Pancreas (tissue), 10 donors: ENCODE data around the gene AANAT. TPM values are rescaled to one million over a fixed set of nuclear protein-coding genes. Genes with fewer than 3 reads are reported as not detected.
A peak's percentile ranks its signal among the peaks of the same experiment; 100 is the strongest.

Experiments used
- ATAC-seq, 4 donors: fragments of 200-7000 bp; cut with Tn5 transposase; one replicate each; pipeline versions ENCODE4 v1.8.0 to v1.9.1; 2020; ENCODE audit warnings: mild to moderate bottlenecking in 4 of 4, moderate library complexity in 4 of 4
- DNase-seq, 6 donors: peaks; one replicate each; pipeline ENCODE4 v3.0.0-alpha.2; 2020
- FAIRE-seq: peaks from 2 replicates; lab custom pipeline; 2012; peaks lifted over from hg19 to GRCh38; lab: Jason Lieb, UNC
- H3K27ac ChIP-seq, 4 donors: fragments of 200-600 bp; sonication (generic); 1 replicate in 3 of 4; 2 replicates in 1 of 4; pipeline versions ENCODE4 v1.5.0 to v1.8.0; 2020
- H3K27me3 ChIP-seq, 4 donors: fragments of 200-600 bp; one replicate each; pipeline ENCODE4 v1.8.0; 2021
- H3K36me3 ChIP-seq, 3 donors: fragments of 200-600 bp; sonication (generic) in 1 of 3; one replicate each; pipeline versions ENCODE4 v1.5.0 to v1.8.0; 2020 to 2021
- H3K4me1 ChIP-seq, 3 donors: fragments of 200-600 bp; one replicate each; pipeline ENCODE4 v1.8.0; 2021
- H3K4me3 ChIP-seq, 4 donors: fragments of 200-600 bp; sonication (generic) in 2 of 4; one replicate each; pipeline versions ENCODE4 v1.5.0 to v1.8.0; 2020 to 2021
- H3K9me3 ChIP-seq, 4 donors: fragments of 200-600 bp; one replicate each; pipeline ENCODE4 v1.8.0; 2021
- CTCF ChIP-seq, 4 donors: fragments of 200-600 bp; sonication (generic) in 3 of 4; IDR thresholded peaks; one replicate each; pipeline versions ENCODE4 v1.5.0 to v1.8.0; 2021; ENCODE audit warnings: antibody characterized with exemption in 4 of 4
- WGBS, 2 donors: extraction: QIAGEN DNeasy Blood & Tissue Kit; methylation state at CpG; one replicate each; pipeline ENCODE4 v1.1.7; 2013; 5-methylcytosine and 5-hydroxymethylcytosine counted together
- intact Hi-C, 3 donors: fragments of 100-400 bp; cut with DNase I; formaldehyde crosslinking; loops; one replicate each; pipeline versions ENCODE4 v1.11.1 to v1.14.2; 2022
- polyA plus RNA-seq, 2 donors: library from polyadenylated mRNA; stranded (reverse); fragments of 200-250 nt; gene quantifications; one replicate each; pipeline ENCODE4 v1.2.3, GENCODE V29; 2013
- total RNA-seq, 6 donors: library from RNA; stranded (reverse); fragmentation: NEBNext Ultra II Directional in 4 of 6; extraction: Animal tissue kit (Norgen Biotek cat#: 25700) in 4 of 6; gene quantifications; one replicate each; pipeline versions ENCODE4 v1.2.1 to v1.2.4, GENCODE V29; 2021 to 2023
- donor health status: healthy with polysubstance abuse.
- donor health status: DM: no; HTN: no; CAD: no; lungs with moderate emphysema.
- donor health status: DM: no; HTN: no; CAD: no.
- donor health status: control.
- donor health status: control.
- donor health status: Bipolar disorder and iron deficiency.
- donor health status: DM: yes; HTN: yes; CAD: no.
- donor health status: DM: no; HTN: no; CAD: no.
- donor health status: DM: no; HTN: no; CAD: no.
- donor health status: DM: yes; HTN: yes; CAD: no.

AANAT gene
- total and polyA plus RNA-seq, 8 donors = 0.16 to 0.23 TPM; not detected in 6

- peaks cover 0 to 26% (median 12%) of the 10 kb centered on the region in 3 donors for H3K36me3 ChIP-seq
Measured at GRCh38 chr17:76473541-76473985, 6.2 kb downstream of the AANAT start.

GRCh38 chr17:76474238-76474637 lies 6.8 kb downstream of the AANAT start:
- WGBS, 2 donors = 94 to 95% methylated on average over 14 of the region's 14 CpGs
- TF ChIP-seq CTCF (IDR thresholded peaks at IDR 0.05) = no peak

More at GRCh38 chr17:76473541-76473985, 6.2 kb downstream of the AANAT start:
- Histone ChIP-seq H3K27me3 (no peaks in the 10 kb centered on the region), H3K27ac (no peak overlapping the region), H3K4me1 (no peaks in the 10 kb centered on the region), H3K9me3 (no peaks in the 10 kb centered on the region), H3K4me3 (no peak overlapping the region)
- TF ChIP-seq CTCF (IDR thresholded peaks at IDR 0.05) = no peak
- ATAC-seq (peak in 2 of 4 donors; percentile 4 to 6), DNase-seq (peak in 2 of 6 donors; percentile 23 to 70), FAIRE-seq (no peak)
- intact Hi-C loops = loop anchor here in 1 of 3 donors (5.0 kb wide), 1 partner anchor 34 kb away; no protein-coding TSS in a partner anchor
- 91 to 93% methylated on average over 18 of the region's 18 CpGs for WGBS, 2 donors

GRCh38 chr17:76474894-76475293 lies 7.5 kb downstream of the AANAT start:
- Histone ChIP-seq H3K4me1 (no peaks in the 10 kb centered on the region), H3K27ac (no peak overlapping the region), H3K36me3 (peaks cover 0 to 26% (median 12%) of the 10 kb centered on the region in 3 donors), H3K9me3 (no peaks in the 10 kb centered on the region), H3K4me3 (no peak overlapping the region), H3K27me3 (no peaks in the 10 kb centered on the region)
- DNase-seq (peak in 1 of 6 donors; percentile 25), FAIRE-seq (no peak), ATAC-seq (no peak)
- intact Hi-C loops = loop anchor here in 1 of 3 donors (5.0 kb wide), 1 partner anchor 32 kb away; no protein-coding TSS in a partner anchor
- 94 to 95% methylated on average over 15 of the region's 15 CpGs for WGBS, 2 donors
- no peak for TF ChIP-seq CTCF (IDR thresholded peaks at IDR 0.05)

More at GRCh38 chr17:76474238-76474637, 6.8 kb downstream of the AANAT start:
- Histone ChIP-seq H3K4me3 (no peak overlapping the region), H3K27me3 (no peaks in the 10 kb centered on the region), H3K4me1 (no peaks in the 10 kb centered on the region), H3K9me3 (no peaks in the 10 kb centered on the region), H3K27ac (no peak overlapping the region), H3K36me3 (peaks cover 0 to 26% (median 12%) of the 10 kb centered on the region in 3 donors)
- FAIRE-seq = no peak
- ATAC-seq = no peak
- intact Hi-C loops = loop anchor here in 1 of 3 donors (5.0 kb wide), 1 partner anchor 33 kb away; no protein-coding TSS in a partner anchor
- DNase-seq = peak in 1 of 6 donors; percentile 15

GRCh38 chr17:76475302-76475701 lies 7.9 kb downstream of the AANAT start:
- no peak overlapping the region for H3K4me3 ChIP-seq
- DNase-seq (no peak), FAIRE-seq (no peak), ATAC-seq (no peak)
- WGBS, 2 donors = 93 to 97% methylated on average over 6 of the region's 6 CpGs
- no peak for TF ChIP-seq CTCF (IDR thresholded peaks at IDR 0.05)
- intact Hi-C loops = no loop called here
- H3K27me3 ChIP-seq = no peaks in the 10 kb centered on the region
- peaks cover 0 to 26% (median 12%) of the 10 kb centered on the region in 3 donors for H3K36me3 ChIP-seq
- H3K4me1 ChIP-seq = no peaks in the 10 kb centered on the region
- no peaks in the 10 kb centered on the region for H3K9me3 ChIP-seq
- no peak overlapping the region for H3K27ac ChIP-seq

GRCh38 chr17:76476736-76477135 lies 9.3 kb downstream of the AANAT start:
- DNase-seq (no peak), FAIRE-seq (no peak), ATAC-seq (no peak)
- 96 to 98% methylated on average over 20 of the region's 20 CpGs for WGBS, 2 donors
- H3K9me3 ChIP-seq = no peaks in the 10 kb centered on the region
- no peaks in the 10 kb centered on the region for H3K4me1 ChIP-seq
- H3K4me3 ChIP-seq = no peak overlapping the region
- intact Hi-C loops = no loop called here
- no peak overlapping the region for H3K27ac ChIP-seq
- H3K27me3 ChIP-seq = no peaks in the 10 kb centered on the region
- peaks cover 0 to 21% (median 8%) of the 10 kb centered on the region in 3 donors for H3K36me3 ChIP-seq
- TF ChIP-seq CTCF (IDR thresholded peaks at IDR 0.05) = no peak
